HG03045 (cell line): ENCODE results near the gene ZNF385C.
A peak's percentile ranks its signal among the peaks of the same experiment; 100 is the strongest.
"Not testable (repeated sequence)": the region's sequence is repeated elsewhere in the genome, so short reads cannot be mapped to it uniquely, and the experiment has no call there.

Experiments
- ATAC-seq: cut with Tn5 transposase; IDR thresholded peaks from one replicate; pipeline ENCODE4 v1.9.1; 2021; ENCODE audit warnings: mild to moderate bottlenecking, moderate library complexity; ENCODE audit not compliant: unreplicated experiment

The ZNF385C gene

DNA sequence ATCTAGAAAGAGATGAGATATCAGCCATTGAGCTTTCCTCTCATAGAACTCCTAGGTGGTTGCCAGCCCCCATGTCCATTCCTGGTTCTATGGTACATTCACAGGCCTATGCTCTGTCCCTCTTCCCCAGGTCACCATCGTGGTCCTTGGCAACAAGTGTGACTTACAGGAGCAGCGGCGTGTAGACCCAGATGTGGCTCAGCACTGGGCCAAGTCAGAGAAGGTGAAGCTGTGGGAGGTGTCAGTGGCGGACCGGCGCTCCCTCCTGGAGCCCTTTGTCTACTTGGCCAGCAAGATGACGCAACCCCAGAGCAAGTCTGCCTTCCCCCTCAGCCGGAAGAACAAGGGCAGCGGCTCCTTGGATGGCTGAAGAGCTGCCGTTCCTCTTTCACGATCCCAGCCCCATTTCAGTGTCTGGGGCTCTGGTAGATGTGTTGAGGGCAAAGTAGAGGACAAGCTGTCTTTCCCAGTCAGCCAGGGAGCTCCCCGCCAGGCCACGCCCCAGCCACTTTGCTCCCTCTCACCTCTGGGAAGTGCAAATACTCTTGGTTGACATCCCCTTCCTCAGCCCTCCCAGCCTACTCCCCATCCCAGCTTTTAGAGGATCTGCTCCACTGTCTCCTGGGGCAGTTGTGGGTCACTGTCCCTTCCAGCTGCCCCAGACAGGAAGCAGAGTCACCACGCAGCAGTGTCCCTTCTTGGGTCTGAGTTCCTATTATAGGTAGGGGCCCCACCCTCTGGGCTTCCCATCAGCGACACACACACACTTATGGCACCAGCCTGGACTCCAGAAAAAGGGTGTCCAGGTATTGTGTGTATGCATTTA is 74.5 kb downstream of the ZNF385C start:
- ATAC-seq = no peak

GRCh38 chr17:42020845-42021244 is 77.4 kb downstream of the ZNF385C start:
- not testable (repeated sequence) for ATAC-seq

GRCh38 chr17:42019509-42020404 is 78.5 kb downstream of the ZNF385C start, which contains the start of gene NKIRAS2:
Gene NKIRAS2, plus strand, starts transcription at chr17:42020090. Its CDS starts 1,488 bp downstream, at chr17:42021578.
- ATAC-seq = peak; percentile 54

DNA sequence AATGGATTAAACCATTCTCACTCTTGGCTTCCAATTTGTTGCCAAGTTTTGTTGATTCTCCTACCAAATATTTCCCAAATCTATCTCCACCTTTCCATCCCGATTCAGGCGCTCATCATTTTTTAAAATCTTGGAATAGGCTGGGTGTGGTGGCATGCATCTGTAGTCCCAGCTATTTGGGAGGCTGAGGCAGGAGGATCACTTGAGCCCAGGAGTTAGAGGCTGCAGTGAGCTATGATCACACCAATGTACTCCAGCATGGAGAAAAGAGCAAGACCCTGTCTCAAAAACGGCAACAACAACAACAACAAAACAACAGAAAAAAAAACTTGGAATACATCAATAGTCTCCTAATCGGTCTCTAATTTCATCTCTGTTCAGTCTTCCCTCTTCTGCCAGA is 79.3 kb downstream of the ZNF385C start:
- no peak for ATAC-seq

GRCh38 chr17:42018339-42018738 is 79.9 kb downstream of the ZNF385C start:
- no peak for ATAC-seq

DNA sequence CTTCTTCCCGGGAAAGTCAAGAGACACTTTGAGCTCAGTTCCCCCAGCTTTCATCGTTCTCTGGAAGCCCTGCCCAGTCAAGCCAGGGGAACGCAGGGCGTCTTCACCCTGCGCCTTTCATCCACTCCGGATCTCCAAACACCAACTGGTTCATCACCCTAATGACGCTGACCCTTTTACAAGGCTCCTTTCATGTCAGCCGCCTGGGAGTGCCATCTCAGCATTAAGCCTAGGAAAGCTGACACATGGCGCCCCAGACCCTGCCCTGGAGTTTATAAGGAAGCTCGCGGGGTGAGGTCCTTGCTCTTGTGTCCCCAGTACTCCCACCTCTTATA is 80.4 kb downstream of the ZNF385C start:
- ATAC-seq = peak; percentile 5

- ATAC-seq = peak; percentile 75
Observed at GRCh38 chr17:42016941-42017865, 81.1 kb downstream of the ZNF385C start, which contains the start of gene DNAJC7. Gene DNAJC7, minus strand, starts transcription at chr17:42017439. Its CDS starts 23 bp downstream, at chr17:42017416.

DNA sequence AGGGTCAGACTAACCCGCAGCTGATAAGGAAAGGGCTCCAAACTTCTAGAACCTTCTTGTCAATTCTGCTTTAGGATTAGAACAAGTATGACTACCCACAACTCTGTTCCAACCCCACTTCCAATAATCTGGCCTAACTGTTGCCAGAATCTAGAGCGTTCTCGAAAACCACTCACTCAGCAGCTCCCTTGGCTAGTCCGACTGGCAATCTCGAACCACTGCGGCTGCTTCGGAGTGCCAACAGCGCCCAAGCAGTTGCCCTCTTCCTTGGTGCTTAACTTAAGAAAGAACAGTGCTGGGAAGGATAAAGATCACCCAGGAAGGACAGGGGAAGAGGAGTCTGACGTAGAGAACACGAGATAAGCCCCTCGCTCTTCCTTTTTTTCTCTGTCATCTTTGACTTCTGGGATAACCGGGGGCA is 81.9 kb downstream of the ZNF385C start:
- no peak for ATAC-seq

DNA sequence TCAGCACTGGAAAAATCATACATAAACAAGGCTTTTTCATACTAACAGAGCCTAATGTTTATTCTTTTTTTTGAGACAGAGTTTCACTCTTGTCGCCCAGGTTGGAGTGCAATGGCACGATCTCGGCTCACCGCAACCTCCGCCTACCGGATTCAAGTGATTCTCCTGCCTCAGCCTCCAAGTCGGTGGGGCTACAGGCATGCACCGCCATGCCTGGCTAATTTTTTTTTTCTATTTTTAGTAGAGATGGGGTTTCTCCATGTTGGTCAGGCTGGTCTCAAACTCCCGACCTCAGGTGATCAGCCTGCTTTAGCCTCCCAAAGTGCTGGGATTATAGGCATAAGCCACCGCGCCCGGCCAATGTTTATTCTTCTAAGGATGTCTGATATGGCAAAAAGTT is 84.5 kb downstream of the ZNF385C start:
- not testable (repeated sequence) for ATAC-seq

- not testable (repeated sequence) for ATAC-seq
Observed at GRCh38 chr17:42012363-42012762, 85.9 kb downstream of the ZNF385C start.

- ATAC-seq = no peak
Observed at GRCh38 chr17:42010898-42011516, 87.3 kb downstream of the ZNF385C start.

- ATAC-seq = not testable (repeated sequence)
Observed at GRCh38 chr17:42010266-42010680, 88.0 kb downstream of the ZNF385C start.

GRCh38 chr17:42009170-42009569 is 89.1 kb downstream of the ZNF385C start:
- ATAC-seq = no peak

DNA sequence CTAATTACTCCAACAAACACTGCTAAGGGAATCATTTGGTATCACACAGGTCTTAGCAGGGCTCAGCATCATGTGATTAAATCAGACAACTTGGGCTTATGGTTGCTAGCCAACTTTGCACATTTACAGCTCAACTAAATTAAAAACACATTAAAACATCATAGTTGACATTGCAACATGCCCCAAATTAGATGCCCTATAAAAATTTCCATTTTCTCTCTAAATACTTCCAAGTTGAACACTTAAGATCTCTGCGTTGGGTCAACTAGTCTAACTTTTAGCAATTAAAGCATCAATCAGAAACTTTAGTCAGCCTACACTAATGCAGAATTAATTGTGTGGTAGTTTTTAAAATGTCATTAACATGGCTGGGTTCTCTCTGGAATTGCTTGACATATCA is 93.1 kb downstream of the ZNF385C start:
- no peak for ATAC-seq

GRCh38 chr17:42002792-42003301 is 95.4 kb downstream of the ZNF385C start:
- ATAC-seq = no peak

DNA sequence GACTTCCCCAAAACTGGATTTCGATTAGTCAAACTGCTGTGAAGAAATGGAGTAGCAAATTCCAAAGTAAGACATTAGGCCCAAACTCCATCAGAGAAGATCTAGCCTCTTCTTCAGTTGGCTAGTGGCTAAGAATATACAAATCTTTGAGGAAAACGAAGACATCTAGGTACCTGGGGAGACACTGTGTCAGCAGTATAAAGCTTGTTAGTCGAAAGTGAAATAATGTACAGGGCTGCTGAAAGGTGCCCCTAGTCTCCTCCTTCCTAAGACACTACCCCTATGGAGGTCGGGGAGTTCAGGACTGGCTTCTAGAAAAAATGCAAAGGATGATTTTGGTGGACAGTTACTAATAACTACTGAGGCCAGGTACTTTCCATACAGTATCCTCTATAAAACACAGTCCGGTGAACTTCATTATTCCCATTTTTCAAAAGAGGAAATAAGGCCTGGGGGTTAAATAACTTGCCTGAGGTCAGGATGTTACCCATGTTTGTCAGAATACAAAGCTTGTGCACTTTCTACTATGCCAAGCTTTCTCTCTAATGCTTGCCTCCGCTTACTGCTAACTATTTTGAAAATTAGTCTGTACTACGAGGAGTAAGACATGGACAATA is 96.0 kb downstream of the ZNF385C start:
- no peak for ATAC-seq

DNA sequence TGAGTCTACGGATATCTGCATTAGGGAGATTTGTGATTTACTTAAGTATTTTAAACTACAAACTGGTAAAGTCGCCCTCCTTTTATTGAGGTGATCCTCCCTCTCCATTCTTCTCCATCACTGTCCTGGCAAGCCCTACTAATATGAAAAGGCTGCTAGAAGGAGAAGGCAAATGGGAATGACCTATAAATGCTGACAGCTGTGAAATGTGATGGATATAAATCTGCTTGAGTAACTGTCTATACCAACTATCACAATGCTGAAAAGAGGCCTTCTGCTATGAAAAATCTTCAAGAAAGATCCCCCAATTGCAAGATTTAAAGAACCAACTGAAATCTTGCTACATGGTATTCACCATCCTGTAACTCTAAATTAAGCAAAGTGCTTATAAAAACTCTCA is 96.5 kb downstream of the ZNF385C start:
- no peak for ATAC-seq

- no peak for ATAC-seq
Observed at GRCh38 chr17:42000413-42001133, 97.7 kb downstream of the ZNF385C start.

DNA sequence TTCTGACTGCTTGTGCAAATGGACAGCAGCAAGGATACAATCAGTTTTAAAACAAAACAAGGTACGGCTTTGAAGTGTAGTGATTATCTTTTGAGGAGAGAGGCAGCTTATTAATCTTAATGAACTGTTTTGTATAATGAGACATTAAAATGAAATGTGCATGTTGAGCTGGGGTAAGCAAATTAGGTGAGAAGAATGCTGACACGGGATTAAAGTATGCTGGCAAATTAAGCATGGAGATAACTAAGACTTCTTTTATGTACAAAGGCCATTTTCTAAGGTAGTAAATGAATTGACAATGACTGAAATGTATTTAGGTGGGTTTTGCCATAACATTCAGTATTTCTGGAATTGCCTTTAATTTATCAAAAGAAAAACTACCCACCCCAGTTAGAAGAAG is 99.8 kb downstream of the ZNF385C start:
- no peak for ATAC-seq
